Vagina (tissue), 2 donors: ENCODE data around the gene ATM. TPM values are rescaled to one million over a fixed set of nuclear protein-coding genes. Genes with fewer than 3 reads are reported as not detected.
"Not testable (repeated sequence)": the region's sequence is repeated elsewhere in the genome, so short reads cannot be mapped to it uniquely, and the experiment has no call there.

Source experiments
- DNase-seq, 2 donors: peaks; one replicate each; pipeline ENCODE4 v3.0.0-alpha.2; 2017; ENCODE audit errors: extremely low spot score in 2 of 2
- H3K27ac ChIP-seq: fragments of 200-600 bp; sonication (generic); one replicate; pipeline ENCODE4 v1.5.1; 2019
- H3K27me3 ChIP-seq: fragments of 200-600 bp; sonication (generic); one replicate; pipeline ENCODE4 v1.5.1; 2019
- H3K36me3 ChIP-seq, 2 donors: fragments of 200-600 bp; sonication (generic); one replicate each; pipeline ENCODE4 v1.5.1; 2017 to 2019
- H3K4me1 ChIP-seq: fragments of 200-600 bp; sonication (generic); one replicate; pipeline ENCODE4 v1.5.1; 2019
- H3K4me3 ChIP-seq, 2 donors: fragments of 200-600 bp; sonication (generic); 1 replicate in 1 of 2; 2 replicates in 1 of 2; pipeline ENCODE4 v1.5.1; 2016 to 2019
- H3K9me3 ChIP-seq: fragments of 200-600 bp; sonication (generic); one replicate; pipeline ENCODE4 v1.5.1; 2019
- POLR2A ChIP-seq, 2 donors: fragments of 450-650 bp; IDR thresholded peaks; one replicate each; pipeline ENCODE4 v1.6.1; 2017; ENCODE audit warnings: antibody characterized with exemption in 2 of 2, mild to moderate bottlenecking in 2 of 2, moderate library complexity in 2 of 2
- POLR2AphosphoS5 ChIP-seq, 2 donors: sonication (generic); formaldehyde crosslinking; IDR thresholded peaks; one replicate each; pipeline ENCODE4 v1.9.0; 2017; ENCODE audit warnings: antibody characterized with exemption in 2 of 2, mild to moderate bottlenecking in 2 of 2, low read depth in 1 of 2; ENCODE audit not compliant: insufficient read depth in 1 of 2
- intact Hi-C: fragments of 100-400 bp; cut with DNase I; formaldehyde crosslinking; loops from one replicate; pipeline ENCODE4 v1.15.1; 2023
- total RNA-seq: library from RNA; depleted of rRNA; stranded (reverse); fragments of >200 nt; gene quantifications from one replicate; pipeline ENCODE4 v1.2.3, GENCODE V29; 2016
- TF ChIP-seq, protein P1 (sequence below), 3 experiments: fragments of 450-650 bp in 2 of 3; fragments of 200-600 bp in 1 of 3; sonication (generic) in 1 of 3; IDR thresholded peaks; one replicate each; pipeline ENCODE4 v1.5.1; 2017 to 2019; ENCODE audit warnings: antibody characterized with exemption in 3 of 3, mild to moderate bottlenecking in 2 of 3, moderate library complexity in 2 of 3

ATM gene
- total RNA-seq, 1 donor from 2014 or later: 59.9 TPM

DNA sequence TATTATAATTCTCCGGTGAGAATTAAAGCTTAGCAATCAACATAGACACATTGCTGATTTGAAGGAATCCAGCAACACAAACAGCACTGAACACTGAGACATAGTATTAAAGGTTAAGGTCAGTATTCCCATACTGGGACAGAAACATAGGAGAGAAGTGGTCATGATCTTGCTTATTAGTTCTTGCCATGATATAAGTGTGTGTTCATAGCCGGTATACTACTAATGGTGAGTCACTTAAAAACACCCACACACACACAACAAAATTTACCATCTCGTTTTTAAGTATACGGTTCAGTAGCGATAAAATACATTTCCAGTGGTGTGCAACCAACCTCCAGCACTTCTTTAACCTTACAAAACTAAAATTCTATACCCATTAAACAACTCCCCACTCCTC lies 148.1 kb downstream of the ATM start:
- intact Hi-C loops: no loop called here
- TF ChIP-seq POLR2A (IDR thresholded peaks at IDR 0.05) (no peak), POLR2AphosphoS5 (IDR thresholded peaks at IDR 0.05; ENCODE audit: insufficient read depth in 1 of 2, low read depth in 1 of 2) (no peak)
- TF ChIP-seq, protein P1, sequence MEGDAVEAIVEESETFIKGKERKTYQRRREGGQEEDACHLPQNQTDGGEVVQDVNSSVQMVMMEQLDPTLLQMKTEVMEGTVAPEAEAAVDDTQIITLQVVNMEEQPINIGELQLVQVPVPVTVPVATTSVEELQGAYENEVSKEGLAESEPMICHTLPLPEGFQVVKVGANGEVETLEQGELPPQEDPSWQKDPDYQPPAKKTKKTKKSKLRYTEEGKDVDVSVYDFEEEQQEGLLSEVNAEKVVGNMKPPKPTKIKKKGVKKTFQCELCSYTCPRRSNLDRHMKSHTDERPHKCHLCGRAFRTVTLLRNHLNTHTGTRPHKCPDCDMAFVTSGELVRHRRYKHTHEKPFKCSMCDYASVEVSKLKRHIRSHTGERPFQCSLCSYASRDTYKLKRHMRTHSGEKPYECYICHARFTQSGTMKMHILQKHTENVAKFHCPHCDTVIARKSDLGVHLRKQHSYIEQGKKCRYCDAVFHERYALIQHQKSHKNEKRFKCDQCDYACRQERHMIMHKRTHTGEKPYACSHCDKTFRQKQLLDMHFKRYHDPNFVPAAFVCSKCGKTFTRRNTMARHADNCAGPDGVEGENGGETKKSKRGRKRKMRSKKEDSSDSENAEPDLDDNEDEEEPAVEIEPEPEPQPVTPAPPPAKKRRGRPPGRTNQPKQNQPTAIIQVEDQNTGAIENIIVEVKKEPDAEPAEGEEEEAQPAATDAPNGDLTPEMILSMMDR (IDR thresholded peaks at IDR 0.05): no peak

DNA sequence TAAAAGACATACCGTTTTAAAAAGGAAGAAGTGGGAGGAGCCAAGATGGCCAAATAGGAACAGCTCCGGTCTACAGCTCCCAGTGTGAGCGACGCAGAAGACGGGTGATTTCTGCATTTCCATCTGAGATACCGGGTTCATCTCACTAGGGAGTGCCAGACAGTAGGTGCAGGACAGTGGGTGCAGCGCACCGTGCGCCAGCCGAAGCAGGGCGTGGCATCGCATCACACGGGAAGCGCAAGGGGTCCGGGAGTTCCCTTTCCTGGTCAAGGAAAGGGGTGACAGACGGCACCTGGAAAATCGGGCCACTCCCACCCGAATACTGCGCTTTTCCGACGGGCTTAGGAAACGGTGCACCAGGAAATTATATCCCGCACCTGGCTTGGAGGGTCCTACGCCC lies 150.6 kb downstream of the ATM start:
- H3K4me3 ChIP-seq, H3K27ac ChIP-seq, H3K36me3 ChIP-seq, H3K27me3 ChIP-seq, H3K4me1 ChIP-seq, DNase-seq, H3K9me3 ChIP-seq, intact Hi-C loops: not testable (repeated sequence)

More for the DNA sequence above, 148.1 kb downstream of the ATM start:
- Histone ChIP-seq H3K9me3 (no peaks in the 10 kb centered on the region), H3K4me1 (no peaks in the 10 kb centered on the region), H3K36me3 (no peaks in the 10 kb centered on the region), H3K4me3 (no peak overlapping the region), H3K27me3 (no peaks in the 10 kb centered on the region), H3K27ac (no peak overlapping the region)
- DNase-seq: no peak

DNA sequence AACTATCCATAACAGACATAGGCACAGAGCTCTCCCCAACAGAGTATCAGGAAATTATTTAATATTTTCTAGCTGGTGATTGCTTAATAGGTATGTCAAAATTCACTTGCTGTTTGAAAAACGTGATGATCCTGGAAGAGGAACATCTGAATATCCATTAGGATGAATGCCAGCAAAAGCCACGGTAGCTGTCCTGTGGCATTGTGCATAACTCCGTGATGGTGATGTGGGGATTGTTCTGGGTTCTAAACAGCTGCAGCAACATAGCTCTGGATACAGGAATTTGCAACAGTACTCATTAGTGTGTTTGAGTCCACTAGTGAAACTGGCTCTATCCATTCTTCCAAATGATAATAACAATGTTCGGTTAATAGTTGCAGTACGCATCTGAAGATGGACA lies 165.7 kb downstream of the ATM start:
- no peak for TF ChIP-seq POLR2A (IDR thresholded peaks at IDR 0.05)
- TF ChIP-seq POLR2AphosphoS5 (IDR thresholded peaks at IDR 0.05; ENCODE audit: insufficient read depth in 1 of 2, low read depth in 1 of 2): no peak
- TF ChIP-seq, protein P1 (IDR thresholded peaks at IDR 0.05): no peak
- Histone ChIP-seq H3K36me3 (no peaks in the 10 kb centered on the region), H3K9me3 (no peaks in the 10 kb centered on the region), H3K27ac (no peak overlapping the region), H3K4me3 (no peak overlapping the region), H3K4me1 (no peaks in the 10 kb centered on the region), H3K27me3 (no peaks in the 10 kb centered on the region)
- intact Hi-C loops: no loop called here
- DNase-seq: no peak

DNA sequence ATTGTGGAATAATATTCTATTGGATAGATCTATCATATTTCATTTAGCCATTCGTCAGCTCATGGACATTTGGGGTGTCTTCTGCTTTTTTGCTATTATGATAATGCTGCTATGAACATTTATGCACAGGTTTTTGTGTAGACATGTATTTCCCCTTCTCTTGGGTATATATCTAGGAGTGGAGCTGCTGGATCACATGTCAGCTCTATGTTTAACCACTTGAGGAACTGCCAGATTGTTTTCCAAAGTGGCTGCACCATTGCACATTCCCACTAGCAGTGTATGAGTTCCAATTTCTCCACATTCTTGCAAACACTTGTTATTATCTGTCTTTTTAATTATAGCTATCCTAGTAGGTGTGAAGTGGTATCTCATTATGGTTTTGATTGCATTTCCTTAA lies 169.5 kb downstream of the ATM start:
- Histone ChIP-seq H3K4me3 (no peak overlapping the region), H3K27ac (no peak overlapping the region), H3K4me1 (no peaks in the 10 kb centered on the region), H3K36me3 (no peaks in the 10 kb centered on the region), H3K27me3 (no peaks in the 10 kb centered on the region), H3K9me3 (no peaks in the 10 kb centered on the region)
- TF ChIP-seq, protein P1 (IDR thresholded peaks at IDR 0.05): no peak
- TF ChIP-seq POLR2A (IDR thresholded peaks at IDR 0.05): no peak
- no peak for TF ChIP-seq POLR2AphosphoS5 (IDR thresholded peaks at IDR 0.05; ENCODE audit: insufficient read depth in 1 of 2, low read depth in 1 of 2)
- intact Hi-C loops: no loop called here
- no peak for DNase-seq

DNA sequence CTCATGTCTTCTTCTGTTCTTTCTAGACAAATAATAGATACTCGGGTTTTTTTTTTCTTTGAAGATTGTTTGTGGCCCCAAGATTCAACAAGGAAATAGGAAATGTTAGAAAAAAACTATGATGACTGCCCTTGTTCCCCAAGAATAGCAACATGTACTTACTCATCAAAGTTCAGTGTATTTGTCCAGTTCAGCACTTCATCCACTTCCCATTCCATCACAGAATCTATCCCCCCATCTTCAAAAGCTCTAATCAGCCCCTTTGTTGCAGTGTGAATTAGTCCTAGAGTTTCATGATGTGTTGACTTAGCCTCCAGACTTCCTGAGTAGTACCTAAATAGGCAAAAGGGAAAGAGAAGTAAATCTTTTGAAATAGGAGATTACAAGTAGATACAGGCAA lies 170.2 kb downstream of the ATM start:
- intact Hi-C loops: no loop called here
- no peaks in the 10 kb centered on the region for H3K36me3 ChIP-seq
- TF ChIP-seq POLR2A (IDR thresholded peaks at IDR 0.05): no peak
- TF ChIP-seq, protein P1 (IDR thresholded peaks at IDR 0.05): no peak
- TF ChIP-seq POLR2AphosphoS5 (IDR thresholded peaks at IDR 0.05; ENCODE audit: insufficient read depth in 1 of 2, low read depth in 1 of 2): no peak
- no peak overlapping the region for H3K27ac ChIP-seq
- H3K27me3 ChIP-seq: no peaks in the 10 kb centered on the region
- no peaks in the 10 kb centered on the region for H3K4me1 ChIP-seq
- DNase-seq: no peak
- no peaks in the 10 kb centered on the region for H3K9me3 ChIP-seq
- H3K4me3 ChIP-seq: no peak overlapping the region
